Mesendoderm (in vitro differentiated cells): ENCODE results near the gene MOCOS.

Experiments used
- DNase-seq: peaks from one replicate; pipeline ENCODE4 v3.0.0; 2013
- H2AK5ac ChIP-seq: 2 replicates; pipeline ENCODE4 v1.6.1; 2013; ENCODE audit warnings: low read length, inconsistent platforms
- H2BK120ac ChIP-seq: 2 replicates; pipeline ENCODE4 v1.6.1; 2013; ENCODE audit warnings: low read depth, mild to moderate bottlenecking, low read length, moderate library complexity, mixed read lengths
- H2BK15ac ChIP-seq: replicated peaks from 2 replicates; pipeline ENCODE4 v1.6.1; 2013; ENCODE audit warnings: low read depth, mild to moderate bottlenecking, moderate library complexity
- H2BK5ac ChIP-seq: 2 replicates; pipeline ENCODE4 v1.6.1; 2013; ENCODE audit warnings: low read length, inconsistent platforms
- H3K18ac ChIP-seq: 2 replicates; pipeline ENCODE4 v1.6.1; 2013; ENCODE audit warnings: mild to moderate bottlenecking, low read length, mixed read lengths
- H3K23ac ChIP-seq: one replicate; pipeline ENCODE4 v1.6.1; 2013; ENCODE audit warnings: low read length
- H3K27ac ChIP-seq: 2 replicates; pipeline ENCODE4 v1.5.1; 2013; ENCODE audit warnings: low read depth, mild to moderate bottlenecking, inconsistent platforms, low read length, moderate library complexity
- H3K27me3 ChIP-seq: 2 replicates; pipeline ENCODE4 v1.6.1; 2013; ENCODE audit warnings: low read length, control low read depth, mild to moderate bottlenecking, inconsistent platforms; ENCODE audit not compliant: insufficient read depth, poor library complexity
- H3K36me3 ChIP-seq: 2 replicates; pipeline ENCODE4 v1.6.1; 2013; ENCODE audit warnings: low read length, inconsistent platforms; ENCODE audit not compliant: control insufficient read depth, insufficient read depth
- H3K4ac ChIP-seq: one replicate; pipeline ENCODE4 v1.6.1; 2013; ENCODE audit warnings: low read depth, mild to moderate bottlenecking, low read length, moderate library complexity
- H3K4me1 ChIP-seq: 2 replicates; pipeline ENCODE4 v1.6.1; 2013; ENCODE audit warnings: low read depth, low read length, inconsistent platforms; ENCODE audit not compliant: control insufficient read depth
- H3K4me2 ChIP-seq: 2 replicates; pipeline ENCODE4 v1.6.1; 2013; ENCODE audit warnings: low read length
- H3K4me3 ChIP-seq: 2 replicates; pipeline ENCODE4 v1.5.1; 2013; ENCODE audit warnings: mild to moderate bottlenecking, low read length
- H3K56ac ChIP-seq: one replicate; pipeline ENCODE4 v1.6.1; 2013; ENCODE audit warnings: low read length
- H3K79me1 ChIP-seq: 2 replicates; pipeline ENCODE4 v1.6.1; 2013; ENCODE audit warnings: low read length, inconsistent platforms
- H3K79me2 ChIP-seq: 2 replicates; pipeline ENCODE4 v1.6.1; 2013; ENCODE audit warnings: mild to moderate bottlenecking, low read length; ENCODE audit not compliant: control insufficient read depth, insufficient read depth
- H3K9ac ChIP-seq: 2 replicates; pipeline ENCODE4 v1.6.1; 2013; ENCODE audit warnings: low read length, inconsistent platforms
- H4K5ac ChIP-seq: one replicate; pipeline ENCODE4 v1.6.1; 2013; ENCODE audit warnings: low read length
- H4K8ac ChIP-seq: one replicate; pipeline ENCODE4 v1.6.1; 2013; ENCODE audit warnings: low read depth, mild to moderate bottlenecking, control low read depth, low read length, moderate library complexity
- WGBS: extraction: QIAGEN DNeasy Blood & Tissue Kit; methylation state at CpG from one replicate; pipeline ENCODE4 v1.1.7; 2013; ENCODE audit warnings: low lambda C conversion rate, missing lambda C conversion rate; ENCODE audit not compliant: insufficient coverage; ENCODE audit errors: extremely low coverage; 5-methylcytosine and 5-hydroxymethylcytosine counted together

MOCOS gene

DNA sequence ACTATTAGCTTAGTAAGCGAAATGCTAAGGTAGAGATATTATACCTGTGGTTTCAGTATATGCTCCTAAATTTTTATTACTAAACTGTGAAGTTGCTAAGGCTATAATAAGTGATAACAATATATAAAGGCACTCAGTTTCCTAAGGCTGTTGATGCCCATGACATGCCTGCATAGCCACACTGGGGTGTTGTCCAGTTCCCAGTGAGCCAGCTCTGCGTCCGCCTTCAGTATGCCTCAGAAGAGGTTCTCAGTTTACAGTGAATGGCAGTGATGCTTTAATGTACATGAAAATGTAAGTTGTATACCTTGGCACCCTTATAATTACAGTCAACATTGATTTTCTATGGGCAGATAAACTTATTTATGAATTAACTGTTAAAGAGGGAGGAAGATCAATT lies 117.4 kb downstream of the MOCOS start:
- H3K27ac ChIP-seq = no peak overlapping the region

DNA sequence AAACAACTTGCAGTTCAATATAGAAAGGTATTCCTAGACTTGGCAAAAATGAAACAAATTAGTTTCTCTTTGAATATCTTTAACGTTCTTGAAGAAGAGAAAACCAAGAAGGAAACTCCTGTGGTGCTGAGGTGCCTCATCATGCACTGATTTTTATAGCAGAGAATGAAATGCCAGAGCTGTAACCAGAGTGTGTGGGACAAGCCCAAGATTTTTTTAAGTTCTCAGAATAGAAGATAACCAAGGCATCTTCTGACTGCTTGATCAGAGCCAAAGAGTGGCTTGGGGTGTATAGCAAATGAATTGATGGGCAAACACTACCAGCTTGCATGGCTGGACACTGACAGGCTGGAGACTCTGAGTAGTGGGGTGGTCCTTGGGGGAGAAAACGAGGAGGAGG lies 118.1 kb downstream of the MOCOS start:
- Histone ChIP-seq H3K79me1 (no peaks in the 10 kb centered on the region), H3K36me3 (no peaks in the 10 kb centered on the region), H2BK120ac (no peak overlapping the region), H3K4me1 (no peaks in the 10 kb centered on the region), H4K5ac (no peak overlapping the region), H2BK5ac (no peak overlapping the region), H3K27me3 (no peaks in the 10 kb centered on the region), H3K4ac (no peak overlapping the region), H4K8ac (no peak overlapping the region), H3K4me2 (no peak overlapping the region), H3K18ac (no peak overlapping the region), H3K4me3 (no peak overlapping the region), H2AK5ac (no peak overlapping the region), H3K9ac (no peak overlapping the region), H3K79me2 (no peaks in the 10 kb centered on the region), H3K56ac (no peak overlapping the region), H3K23ac (no peak overlapping the region), H2BK15ac (no peak overlapping the region), H3K27ac (no peak overlapping the region)
- no CpG with 5 or more reads among the region's 2 CpGs for WGBS
- no peak for DNase-seq

More for the DNA sequence above, 117.4 kb downstream of the MOCOS start:
- DNase-seq = no peak
- H3K56ac ChIP-seq = no peak overlapping the region
- peaks cover 3% of the 10 kb centered on the region for H3K27me3 ChIP-seq
- H4K8ac ChIP-seq = no peak overlapping the region
- H3K36me3 ChIP-seq = no peaks in the 10 kb centered on the region
- no peak overlapping the region for H3K23ac ChIP-seq
- no peak overlapping the region for H2BK120ac ChIP-seq
- H3K4me1 ChIP-seq = no peaks in the 10 kb centered on the region
- no peak overlapping the region for H2BK15ac ChIP-seq
- H3K4me2 ChIP-seq = no peak overlapping the region
- H3K4ac ChIP-seq = no peak overlapping the region
- no peaks in the 10 kb centered on the region for H3K79me1 ChIP-seq
- H3K18ac ChIP-seq = no peak overlapping the region
- no peak overlapping the region for H3K9ac ChIP-seq
- no peaks in the 10 kb centered on the region for H3K79me2 ChIP-seq
- H4K5ac ChIP-seq = no peak overlapping the region
- WGBS = no CpG with 5 or more reads among the region's 3 CpGs
- no peak overlapping the region for H2AK5ac ChIP-seq
- H3K4me3 ChIP-seq = no peak overlapping the region
- H2BK5ac ChIP-seq = no peak overlapping the region

DNA sequence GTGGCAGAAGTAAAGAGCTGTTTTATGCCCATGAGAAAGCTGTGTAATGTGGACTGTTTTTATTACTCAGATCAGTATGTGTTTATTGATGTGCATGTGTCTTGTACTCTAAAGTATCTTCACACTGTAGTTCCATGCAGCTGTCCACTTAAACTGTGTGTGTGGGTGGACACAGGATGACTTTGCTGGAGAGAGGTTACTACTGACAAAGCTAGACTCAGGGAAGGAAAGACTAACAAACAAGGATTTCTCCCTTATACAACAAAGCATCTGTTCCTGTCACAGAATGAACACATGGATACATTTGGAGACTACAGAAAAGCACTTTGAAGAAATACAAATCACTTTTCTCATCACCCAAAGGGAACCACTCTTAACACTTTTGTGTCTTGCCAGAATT lies 120.2 kb downstream of the MOCOS start:
- Histone ChIP-seq H2BK15ac (no peak overlapping the region), H3K27me3 (no peaks in the 10 kb centered on the region), H4K5ac (no peak overlapping the region), H3K56ac (no peak overlapping the region), H3K9ac (no peak overlapping the region), H3K36me3 (no peaks in the 10 kb centered on the region), H3K23ac (no peak overlapping the region), H3K79me2 (no peaks in the 10 kb centered on the region), H3K18ac (no peak overlapping the region), H2AK5ac (no peak overlapping the region), H3K4ac (no peak overlapping the region), H3K4me3 (no peak overlapping the region), H4K8ac (no peak overlapping the region), H3K79me1 (no peaks in the 10 kb centered on the region), H2BK5ac (no peak overlapping the region), H2BK120ac (no peak overlapping the region), H3K4me1 (no peaks in the 10 kb centered on the region), H3K4me2 (no peak overlapping the region), H3K27ac (no peak overlapping the region)
- no peak for DNase-seq

DNA sequence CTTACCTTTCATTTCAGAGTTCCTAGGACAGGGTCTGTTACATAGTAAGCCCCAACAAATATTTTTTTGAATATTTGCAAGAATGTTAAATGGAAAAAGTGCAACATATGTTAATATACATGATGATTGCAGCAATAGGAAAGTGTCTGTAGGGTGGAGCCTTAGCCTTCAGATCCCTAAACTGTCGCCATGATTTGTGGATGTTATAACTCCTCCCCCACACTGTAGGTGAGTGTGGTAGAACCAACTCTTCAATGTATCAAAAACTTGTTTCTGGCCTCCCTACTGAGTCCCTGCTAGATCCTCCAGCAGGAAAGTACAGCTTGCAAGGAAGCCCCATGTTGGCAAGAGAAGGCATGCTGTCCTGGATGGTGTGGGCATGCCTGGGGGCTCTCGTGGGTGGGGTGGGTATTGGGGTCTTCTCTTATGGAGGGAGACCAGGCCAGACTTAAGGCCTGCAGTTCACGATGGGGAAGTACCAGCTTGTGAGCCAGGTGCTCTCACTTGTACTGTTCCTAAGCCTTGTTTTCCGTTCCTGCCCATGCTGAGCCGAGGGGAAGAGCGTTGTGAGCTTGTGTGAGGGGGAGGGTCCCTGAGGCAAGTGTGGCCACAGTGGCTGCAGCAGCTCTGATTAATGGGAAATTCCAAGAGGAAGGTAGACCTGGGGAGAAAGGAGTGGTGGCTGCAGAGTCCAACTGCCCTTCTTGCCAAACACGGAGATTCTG lies 121.6 kb downstream of the MOCOS start:
- no peak overlapping the region for H2BK5ac ChIP-seq
- no peak overlapping the region for H3K27ac ChIP-seq
- H2AK5ac ChIP-seq = no peak overlapping the region
- no peak overlapping the region for H2BK15ac ChIP-seq
- H3K4me3 ChIP-seq = no peak overlapping the region
- H3K56ac ChIP-seq = no peak overlapping the region
- no peak overlapping the region for H3K4me2 ChIP-seq
- DNase-seq = no peak
- H2BK120ac ChIP-seq = no peak overlapping the region
- no peaks in the 10 kb centered on the region for H3K27me3 ChIP-seq
- H3K9ac ChIP-seq = no peak overlapping the region
- H3K36me3 ChIP-seq = no peaks in the 10 kb centered on the region
- H4K8ac ChIP-seq = no peak overlapping the region
- H3K18ac ChIP-seq = no peak overlapping the region
- no peak overlapping the region for H4K5ac ChIP-seq
- H3K79me1 ChIP-seq = no peaks in the 10 kb centered on the region
- H3K4ac ChIP-seq = no peak overlapping the region
- WGBS = no CpG with 5 or more reads among the region's 7 CpGs
- no peaks in the 10 kb centered on the region for H3K4me1 ChIP-seq
- no peaks in the 10 kb centered on the region for H3K79me2 ChIP-seq
- H3K23ac ChIP-seq = no peak overlapping the region

DNA sequence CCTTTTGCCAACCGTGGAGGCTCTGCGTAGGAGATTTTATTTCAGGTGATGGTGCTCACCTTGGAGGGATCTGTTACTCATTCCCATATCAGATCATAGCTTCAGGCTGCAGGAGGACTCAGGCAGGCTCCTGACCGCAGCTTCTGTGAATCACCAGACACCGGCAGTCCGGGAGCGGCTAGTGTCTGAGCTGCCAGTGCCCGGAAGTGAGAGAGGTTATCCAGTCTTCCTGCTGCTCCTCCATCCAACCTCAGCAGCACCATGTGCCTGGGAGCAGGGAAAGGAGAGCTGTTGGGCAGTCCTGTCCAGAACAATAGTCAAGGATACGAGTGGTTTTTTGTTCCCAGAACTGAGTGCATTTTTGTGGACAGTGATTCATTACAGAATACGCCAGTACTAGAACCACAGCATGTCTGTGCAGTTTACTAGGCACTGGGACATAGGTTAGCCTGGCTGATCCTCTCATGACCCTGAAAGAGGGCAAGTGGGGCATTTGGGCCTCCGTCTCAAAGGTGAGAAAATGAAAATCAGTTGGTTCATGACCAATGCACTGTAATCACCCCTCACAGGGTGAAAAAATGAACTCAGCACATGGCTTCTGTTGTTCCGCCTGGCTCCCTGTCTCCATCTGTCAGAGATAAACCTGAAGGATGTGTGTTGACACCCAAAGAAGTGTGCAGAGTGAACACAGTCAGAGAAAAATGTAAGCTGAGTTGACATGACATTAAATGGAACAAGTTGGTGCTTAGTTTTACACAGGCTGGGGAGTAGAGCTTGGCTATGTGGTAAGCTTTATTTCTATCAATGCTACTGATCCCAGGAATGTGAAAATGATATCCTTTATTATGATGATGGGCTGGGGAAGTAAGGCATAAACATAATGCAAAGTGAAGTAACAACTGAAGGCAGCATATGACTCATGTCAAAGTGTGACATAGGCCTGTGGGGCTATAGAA lies 122.4 kb downstream of the MOCOS start:
- no peaks in the 10 kb centered on the region for H3K36me3 ChIP-seq
- no peak overlapping the region for H2AK5ac ChIP-seq
- H3K4me1 ChIP-seq = no peaks in the 10 kb centered on the region
- no peak overlapping the region for H3K27ac ChIP-seq
- no CpG with 5 or more reads among the region's 11 CpGs for WGBS
- no peak overlapping the region for H2BK5ac ChIP-seq
- no peak overlapping the region for H3K4me3 ChIP-seq
- H3K27me3 ChIP-seq = no peaks in the 10 kb centered on the region
- no peaks in the 10 kb centered on the region for H3K79me2 ChIP-seq
- no peak overlapping the region for H3K9ac ChIP-seq
- H3K4me2 ChIP-seq = no peak overlapping the region
- H3K4ac ChIP-seq = no peak overlapping the region
- no peak overlapping the region for H4K5ac ChIP-seq
- H4K8ac ChIP-seq = no peak overlapping the region
- no peak overlapping the region for H3K23ac ChIP-seq
- no peak for DNase-seq
- no peak overlapping the region for H2BK120ac ChIP-seq
- H3K79me1 ChIP-seq = no peaks in the 10 kb centered on the region
- no peak overlapping the region for H3K56ac ChIP-seq
- H2BK15ac ChIP-seq = no peak overlapping the region
- no peak overlapping the region for H3K18ac ChIP-seq
